A549 (cell line): ENCODE data around the gene RAB32. TPM values are rescaled to one million over a fixed set of nuclear protein-coding genes. Genes with fewer than 3 reads are reported as not detected.

Experiments
- ATAC-seq, 2 experiments: fragments of 200-7000 bp in 1 of 2; fragments of >200 bp in 1 of 2; cut with Nextera tagmentation in 1 of 2; cut with Tn5 transposase in 1 of 2; 3 replicates each; pipeline versions ENCODE4 v1.8.0 to v1.9.1; 2018 to 2020; ENCODE audit warnings: mild to moderate bottlenecking in 1 of 2, moderate library complexity in 1 of 2
- CTCF ChIA-PET: fragments of 300-600 bp; sonication (Branson Sonifier 250); formaldehyde crosslinking; extraction: SDS; loops from one replicate; lab custom pipeline; 2021; ENCODE audit warnings: antibody characterized with exemption, inconsistent platforms; lab: Yijun Ruan, JAX
- POLR2A ChIA-PET: fragments of 350-600 bp; formaldehyde crosslinking; extraction: SDS; loops from one replicate; lab custom pipeline; 2021; ENCODE audit warnings: antibody characterized with exemption, inconsistent platforms; lab: Yijun Ruan, JAX
- DNase-seq, 2 experiments: peaks; one replicate each; pipeline versions ENCODE4 v3.0.0 to v3.0.0-alpha.2; 2011 to 2016; ENCODE audit warnings: low read depth in 1 of 2, low spot score in 1 of 2
- FAIRE-seq: peaks from 2 replicates; lab custom pipeline; 2011; peaks lifted over from hg19 to GRCh38; lab: Jason Lieb, UNC
- H3K27ac ChIP-seq, 2 experiments: fragments of >200 bp; sonication (Bioruptor Twin); formaldehyde crosslinking; 3 replicates each; pipeline ENCODE4 v1.5.1; 2016 to 2017
- H3K4me1 ChIP-seq: fragments of >200 bp; sonication (Bioruptor Twin); formaldehyde crosslinking; 3 replicates; pipeline ENCODE4 v1.6.1; 2016
- H3K4me2 ChIP-seq: fragments of >200 bp; sonication (Bioruptor Twin); formaldehyde crosslinking; 3 replicates; pipeline ENCODE4 v1.6.1; 2016
- H3K4me3 ChIP-seq: fragments of >200 bp; sonication (Bioruptor Twin); formaldehyde crosslinking; 3 replicates; pipeline ENCODE4 v1.5.1; 2016
- H3K9me3 ChIP-seq: fragments of >200 bp; sonication (Bioruptor Twin); formaldehyde crosslinking; 3 replicates; pipeline ENCODE4 v1.6.1; 2016
- CBX2 ChIP-seq: fragments of 200-600 bp; sonication (generic); IDR thresholded peaks from 2 replicates; pipeline ENCODE4 v1.6.1; 2016; ENCODE audit warnings: low read depth, mild to moderate bottlenecking, borderline replicate concordance
- EHF ChIP-seq: fragments of 250-450 bp; sonication (Bioruptor Pico); IDR thresholded peaks from 2 replicates; pipeline ENCODE4 v1.5.0; 2020; ENCODE audit warnings: mild to moderate bottlenecking
- ESRRA ChIP-seq: fragments of 150-350 bp; IDR thresholded peaks from 2 replicates; pipeline ENCODE4 v1.6.1; 2014; ENCODE audit warnings: mild to moderate bottlenecking, low read length, borderline replicate concordance
- FOSL2 ChIP-seq, 2 experiments: fragments of 450-650 bp in 1 of 2; fragments of >200 bp in 1 of 2; sonication (Bioruptor Twin) in 1 of 2; formaldehyde crosslinking; IDR thresholded peaks; 2 replicates each; pipeline versions ENCODE4 v1.5.0 to v1.6.1; 2016 to 2020; ENCODE audit warnings: mild to moderate bottlenecking in 1 of 2, moderate library complexity in 1 of 2
- FOXS1 ChIP-seq: fragments of 250-450 bp; sonication (Bioruptor Pico); IDR thresholded peaks from 2 replicates; pipeline ENCODE4 v1.5.0; 2020; ENCODE audit warnings: mild to moderate bottlenecking, moderate library complexity
- HDAC2 ChIP-seq: fragments of 200-600 bp; sonication (generic); IDR thresholded peaks from 2 replicates; pipeline ENCODE4 v1.6.1; 2016
- HEYL ChIP-seq: fragments of 250-450 bp; sonication (Bioruptor Pico); IDR thresholded peaks from 2 replicates; pipeline ENCODE4 v1.8.0; 2021; ENCODE audit warnings: mild to moderate bottlenecking, moderate library complexity
- HOXA7 ChIP-seq: fragments of 250-450 bp; sonication (Bioruptor Pico); IDR thresholded peaks from 2 replicates; pipeline ENCODE4 v1.5.0; 2020; ENCODE audit warnings: mild to moderate bottlenecking, moderate library complexity
- JUN ChIP-seq, 2 experiments: fragments of >200 bp; sonication (Bioruptor Twin); formaldehyde crosslinking; IDR thresholded peaks; 2 replicates in 1 of 2; 3 replicates in 1 of 2; pipeline ENCODE4 v1.6.1; 2016 to 2017
- JUNB ChIP-seq: fragments of >200 bp; sonication (Bioruptor Twin); formaldehyde crosslinking; IDR thresholded peaks from 2 replicates; pipeline ENCODE4 v1.6.1; 2016
- MAZ ChIP-seq: fragments of 150-350 bp; IDR thresholded peaks from 2 replicates; pipeline ENCODE4 v1.6.1; 2014; ENCODE audit warnings: antibody characterized with exemption, low read depth, low read length, borderline replicate concordance
- MYC ChIP-seq: IDR thresholded peaks from 2 replicates; pipeline ENCODE4 v1.6.1; 2012; ENCODE audit warnings: mild to moderate bottlenecking, inconsistent platforms, low read length, improper control_type of control experiment, borderline replicate concordance
- NFE2L2 ChIP-seq: fragments of 150-350 bp; conservative IDR thresholded peaks from 2 replicates; pipeline ENCODE4 v1.6.1; 2014; ENCODE audit warnings: low read length
- NPAS2 ChIP-seq: fragments of 250-450 bp; sonication (Bioruptor Pico); IDR thresholded peaks from 2 replicates; pipeline ENCODE4 v1.8.0; 2022; ENCODE audit warnings: mild to moderate bottlenecking, moderate library complexity, borderline replicate concordance
- RAD21 ChIP-seq, 2 experiments: fragments of >200 bp in 1 of 2; sonication (Bioruptor Twin) in 1 of 2; formaldehyde crosslinking in 1 of 2; IDR thresholded peaks in 1 of 2; conservative IDR thresholded peaks in 1 of 2; 2 replicates in 1 of 2; 3 replicates in 1 of 2; pipeline ENCODE4 v1.6.1; 2012 to 2018; ENCODE audit warnings: inconsistent platforms in 1 of 2
- RNF2 ChIP-seq: fragments of 200-600 bp; sonication (generic); IDR thresholded peaks from 2 replicates; pipeline ENCODE4 v1.6.1; 2016; ENCODE audit warnings: low read depth, mild to moderate bottlenecking, antibody characterized with exemption, moderate library complexity, borderline replicate concordance
- TFCP2L1 ChIP-seq: fragments of 250-450 bp; sonication (Bioruptor Pico); IDR thresholded peaks from 2 replicates; pipeline ENCODE4 v1.5.0; 2021; ENCODE audit warnings: mild to moderate bottlenecking
- ZSCAN20 ChIP-seq: fragments of 250-450 bp; sonication (Bioruptor Pico); IDR thresholded peaks from 2 replicates; pipeline ENCODE4 v1.8.0; 2022; ENCODE audit warnings: mild to moderate bottlenecking, moderate library complexity
- WGBS: methylation state at CpG from one replicate; pipeline ENCODE4 v1.1.6; 2017; ENCODE audit errors: missing lambda C conversion rate; 5-methylcytosine and 5-hydroxymethylcytosine counted together
- polyA plus RNA-seq, 4 experiments: library from polyadenylated mRNA; depleted of rRNA in 3 of 4; stranded (reverse); fragments of >200 nt; fragmentation: RNase III in 1 of 4; extraction: RNeasy Plus Mini Kit Qiagen cat#74134 plus additional on column Dnase treatment in 1 of 4; gene quantifications; 2 replicates in 3 of 4; 3 replicates in 1 of 4; pipeline ENCODE4 v1.2.3, GENCODE V29; 2011 to 2017
- TF ChIP-seq, protein P1 (sequence below): fragments of >200 bp; sonication (Bioruptor Twin); formaldehyde crosslinking; IDR thresholded peaks from 3 replicates; pipeline ENCODE4 v1.5.1; 2016
- TF ChIP-seq, protein P2 (sequence below): IDR thresholded peaks from 2 replicates; pipeline ENCODE4 v1.6.1; 2012

RAB32 gene
- polyA plus RNA-seq, 2 of the 4 experiments (the other 2 are of a cell fraction), result 34.2 to 49.4 TPM

DNA sequence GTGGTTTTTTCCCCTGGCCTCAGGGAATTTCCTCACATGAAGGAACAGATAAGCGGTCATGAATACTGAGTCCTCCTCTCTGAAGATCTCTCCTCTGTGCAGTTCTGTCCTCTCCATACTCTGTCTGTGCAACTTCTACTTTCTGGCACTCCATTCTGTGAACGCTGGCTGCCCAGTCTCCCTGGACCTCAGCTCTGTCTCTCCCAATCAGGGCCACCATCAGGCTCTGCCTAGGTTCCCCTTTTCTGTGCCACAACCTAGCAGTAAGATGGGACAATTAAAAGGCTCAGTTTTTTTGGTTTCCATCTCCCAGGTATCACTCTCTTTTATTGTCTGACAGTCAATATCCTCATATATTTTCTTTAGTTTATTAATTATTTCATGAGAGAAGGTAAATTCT is 50.4 kb downstream of the RAB32 start:
- DNase-seq, result no peak
- Histone ChIP-seq H3K4me2 (no peak overlapping the region), H3K4me1 (no peaks in the 10 kb centered on the region), H3K4me3 (no peak overlapping the region), H3K9me3 (no peaks in the 10 kb centered on the region), H3K27ac (no peak overlapping the region)
- ChIA-PET POLR2A (no interaction called here), CTCF (no interaction called here)
- WGBS, result 11% methylated on average over 2 of the region's 2 CpGs
- no peak for ATAC-seq
- TF ChIP-seq, protein P1, sequence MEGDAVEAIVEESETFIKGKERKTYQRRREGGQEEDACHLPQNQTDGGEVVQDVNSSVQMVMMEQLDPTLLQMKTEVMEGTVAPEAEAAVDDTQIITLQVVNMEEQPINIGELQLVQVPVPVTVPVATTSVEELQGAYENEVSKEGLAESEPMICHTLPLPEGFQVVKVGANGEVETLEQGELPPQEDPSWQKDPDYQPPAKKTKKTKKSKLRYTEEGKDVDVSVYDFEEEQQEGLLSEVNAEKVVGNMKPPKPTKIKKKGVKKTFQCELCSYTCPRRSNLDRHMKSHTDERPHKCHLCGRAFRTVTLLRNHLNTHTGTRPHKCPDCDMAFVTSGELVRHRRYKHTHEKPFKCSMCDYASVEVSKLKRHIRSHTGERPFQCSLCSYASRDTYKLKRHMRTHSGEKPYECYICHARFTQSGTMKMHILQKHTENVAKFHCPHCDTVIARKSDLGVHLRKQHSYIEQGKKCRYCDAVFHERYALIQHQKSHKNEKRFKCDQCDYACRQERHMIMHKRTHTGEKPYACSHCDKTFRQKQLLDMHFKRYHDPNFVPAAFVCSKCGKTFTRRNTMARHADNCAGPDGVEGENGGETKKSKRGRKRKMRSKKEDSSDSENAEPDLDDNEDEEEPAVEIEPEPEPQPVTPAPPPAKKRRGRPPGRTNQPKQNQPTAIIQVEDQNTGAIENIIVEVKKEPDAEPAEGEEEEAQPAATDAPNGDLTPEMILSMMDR, result no peak
- TF ChIP-seq TFCP2L1 (no peak), HDAC2 (no peak), EHF (CRISPR knock-in tag) (no peak), JUNB (no peak), HOXA7 (CRISPR knock-in tag) (no peak)
- TF ChIP-seq, protein P2, sequence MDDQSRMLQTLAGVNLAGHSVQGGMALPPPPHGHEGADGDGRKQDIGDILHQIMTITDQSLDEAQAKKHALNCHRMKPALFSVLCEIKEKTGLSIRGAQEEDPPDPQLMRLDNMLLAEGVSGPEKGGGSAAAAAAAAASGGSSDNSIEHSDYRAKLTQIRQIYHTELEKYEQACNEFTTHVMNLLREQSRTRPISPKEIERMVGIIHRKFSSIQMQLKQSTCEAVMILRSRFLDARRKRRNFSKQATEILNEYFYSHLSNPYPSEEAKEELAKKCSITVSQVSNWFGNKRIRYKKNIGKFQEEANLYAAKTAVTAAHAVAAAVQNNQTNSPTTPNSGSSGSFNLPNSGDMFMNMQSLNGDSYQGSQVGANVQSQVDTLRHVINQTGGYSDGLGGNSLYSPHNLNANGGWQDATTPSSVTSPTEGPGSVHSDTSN, result no peak
- FAIRE-seq, result no peak

DNA sequence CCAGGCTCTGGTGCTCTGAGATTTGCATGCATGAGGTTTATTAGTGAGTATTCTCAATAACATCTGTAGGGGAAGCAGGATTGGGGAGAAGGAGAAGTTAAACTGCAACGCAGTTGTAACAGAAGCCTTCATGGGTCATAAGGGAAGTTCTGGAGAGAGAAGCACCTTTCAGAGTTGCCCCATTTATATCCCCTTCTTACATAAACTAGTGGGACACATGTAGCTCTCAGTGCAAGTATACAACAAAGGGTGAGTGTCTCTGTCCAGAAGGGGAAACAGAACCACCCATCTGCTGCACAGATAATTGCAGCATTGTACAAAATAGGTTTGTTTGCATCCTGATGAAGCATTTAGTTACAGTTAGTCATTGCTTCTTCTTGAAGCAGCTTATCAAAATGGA is 50.9 kb downstream of the RAB32 start:
- no peak overlapping the region for H3K4me2 ChIP-seq
- H3K9me3 ChIP-seq, result no peaks in the 10 kb centered on the region
- no peak for FAIRE-seq
- H3K4me3 ChIP-seq, result no peak overlapping the region
- no peak for ATAC-seq
- DNase-seq, result no peak
- 76% methylated on average over 1 of the region's 1 CpG for WGBS
- TF ChIP-seq, protein P2, result no peak
- TF ChIP-seq FOSL2 (IDR thresholded peaks at IDR 0.05) (no peak), FOSL2 (CRISPR knock-in tag; IDR thresholded peaks at IDR 0.05) (no peak), JUNB (no peak), FOXS1 (CRISPR knock-in tag) (no peak), NFE2L2 (no peak), HEYL (CRISPR knock-in tag) (no peak), ZSCAN20 (no peak), MYC (no peak), RNF2 (no peak), CBX2 (no peak), RAD21 (conservative IDR thresholded peaks at IDR 0.05 in 1 of 2, IDR thresholded peaks at IDR 0.05 in 1 of 2) (no peak), HDAC2 (no peak), JUN (IDR thresholded peaks at IDR 0.05) (no peak)
- POLR2A ChIA-PET, result no interaction called here
- no peak overlapping the region for H3K27ac ChIP-seq
- H3K4me1 ChIP-seq, result no peaks in the 10 kb centered on the region
- CTCF ChIA-PET, result no interaction called here

DNA sequence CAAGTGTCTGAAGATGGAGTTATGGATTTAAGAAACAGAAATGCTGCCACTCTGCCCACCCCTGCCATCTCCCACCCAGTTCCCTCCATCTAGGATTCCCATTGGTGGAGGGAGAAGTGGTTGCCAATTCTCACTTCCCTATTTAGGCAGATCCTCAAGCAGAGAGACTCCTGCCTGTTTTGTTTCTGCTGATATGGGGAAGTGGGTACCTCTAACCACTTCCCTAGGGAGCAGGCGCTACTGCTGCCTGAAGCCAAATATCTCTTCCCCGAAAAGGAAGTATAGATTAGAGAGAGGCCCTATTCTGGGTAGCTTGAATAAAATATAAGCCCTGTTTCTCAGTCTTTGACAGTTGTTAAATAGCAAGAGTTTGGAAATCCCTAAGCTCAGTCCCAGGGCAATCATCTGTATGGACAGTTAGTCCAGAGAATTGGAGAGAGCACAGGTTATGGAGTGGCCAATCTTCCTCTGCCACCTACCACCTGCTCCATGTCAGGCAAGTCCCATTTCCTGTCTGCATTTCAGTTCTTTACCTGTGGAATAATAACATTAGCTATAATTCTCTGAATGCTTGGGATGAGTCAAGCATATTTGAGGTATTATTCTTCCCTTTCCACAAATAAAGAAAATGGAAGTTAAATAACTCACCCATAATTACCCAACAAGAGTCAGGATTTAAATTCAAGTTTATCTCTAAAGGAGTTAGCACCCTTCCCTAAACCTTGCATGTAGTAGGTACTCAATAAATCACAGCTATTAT is 52.5 kb downstream of the RAB32 start:
- TF ChIP-seq NPAS2 (CRISPR knock-in tag), result no peak
- TF ChIP-seq MAZ, result no peak
- no peak for TF ChIP-seq HOXA7 (CRISPR knock-in tag)
- TF ChIP-seq ESRRA, result no peak
- no peak for TF ChIP-seq HEYL (CRISPR knock-in tag)
- no peak for TF ChIP-seq MYC
- no peak overlapping the region for H3K4me3 ChIP-seq
- WGBS, result 32% methylated on average over 2 of the region's 2 CpGs
- ATAC-seq (no peak), FAIRE-seq (no peak), DNase-seq (no peak)
- H3K27ac ChIP-seq, result no peak overlapping the region
- H3K4me2 ChIP-seq, result no peak overlapping the region
- no peaks in the 10 kb centered on the region for H3K4me1 ChIP-seq
- H3K9me3 ChIP-seq, result no peaks in the 10 kb centered on the region
- CTCF ChIA-PET, result interaction anchor here (1.2 to 1.3 kb wide), 2 partner anchors 10 to 53 kb away, joined by 3 to 5 read pairs; partner anchors contain the start of gene RAB32
- POLR2A ChIA-PET, result no interaction called here
